ENCODE results near the gene MACROD2. TPM values are rescaled to one million over a fixed set of nuclear protein-coding genes. Genes with fewer than 3 reads are reported as not detected.

The MACROD2 gene
- total RNA-seq, 4 donors from 2014 or later, result 2.1 to 28.1 (median 12.6) TPM

DNA sequence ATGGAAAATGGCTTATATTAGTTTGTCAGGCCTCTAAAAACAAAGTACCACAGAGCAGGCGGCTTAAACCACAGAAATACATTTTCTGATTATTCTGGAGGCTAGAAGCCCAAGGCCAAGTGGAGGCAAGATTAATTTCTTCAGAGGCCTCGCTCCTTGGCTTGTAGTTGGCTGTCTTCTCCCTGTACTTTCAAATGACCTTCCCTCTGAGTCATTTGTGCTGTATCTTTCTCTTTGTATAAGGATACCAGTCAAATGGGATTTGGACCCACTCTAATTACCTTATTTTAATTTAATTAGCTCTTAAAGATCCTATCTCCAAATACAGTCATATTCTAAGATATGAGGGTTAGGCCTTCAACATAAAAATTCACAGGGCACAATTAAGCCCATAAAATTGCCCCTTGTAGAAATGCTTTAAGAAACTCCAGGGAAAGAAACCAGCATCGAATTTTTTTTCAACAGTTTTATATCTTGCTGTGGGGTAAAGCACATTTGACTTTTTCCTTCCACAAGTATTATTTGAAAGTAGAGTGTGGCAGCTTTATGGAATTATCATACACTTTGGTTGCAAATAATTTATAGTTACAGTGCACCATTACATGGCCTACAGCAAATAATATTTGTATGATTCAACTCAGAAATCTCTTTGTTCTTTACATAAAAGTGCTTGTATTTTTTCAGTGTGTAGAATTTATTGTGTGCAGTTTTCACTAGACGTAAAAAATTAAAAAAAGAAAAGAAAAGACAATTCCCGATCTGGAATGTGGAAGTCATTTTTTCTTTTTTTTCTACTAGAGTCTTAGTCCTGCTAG, 1871.8 kb downstream of the MACROD2 start:
- no peaks in the 10 kb centered on the region for H3K36me3 ChIP-seq
- no peaks in the 10 kb centered on the region for H3K4me1 ChIP-seq
- intact Hi-C loops (cut with DNase I; ENCODE audit: low total_unique reads), result no loop called here
- H3K27ac ChIP-seq, result no peak overlapping the region
- TF ChIP-seq, protein P1, sequence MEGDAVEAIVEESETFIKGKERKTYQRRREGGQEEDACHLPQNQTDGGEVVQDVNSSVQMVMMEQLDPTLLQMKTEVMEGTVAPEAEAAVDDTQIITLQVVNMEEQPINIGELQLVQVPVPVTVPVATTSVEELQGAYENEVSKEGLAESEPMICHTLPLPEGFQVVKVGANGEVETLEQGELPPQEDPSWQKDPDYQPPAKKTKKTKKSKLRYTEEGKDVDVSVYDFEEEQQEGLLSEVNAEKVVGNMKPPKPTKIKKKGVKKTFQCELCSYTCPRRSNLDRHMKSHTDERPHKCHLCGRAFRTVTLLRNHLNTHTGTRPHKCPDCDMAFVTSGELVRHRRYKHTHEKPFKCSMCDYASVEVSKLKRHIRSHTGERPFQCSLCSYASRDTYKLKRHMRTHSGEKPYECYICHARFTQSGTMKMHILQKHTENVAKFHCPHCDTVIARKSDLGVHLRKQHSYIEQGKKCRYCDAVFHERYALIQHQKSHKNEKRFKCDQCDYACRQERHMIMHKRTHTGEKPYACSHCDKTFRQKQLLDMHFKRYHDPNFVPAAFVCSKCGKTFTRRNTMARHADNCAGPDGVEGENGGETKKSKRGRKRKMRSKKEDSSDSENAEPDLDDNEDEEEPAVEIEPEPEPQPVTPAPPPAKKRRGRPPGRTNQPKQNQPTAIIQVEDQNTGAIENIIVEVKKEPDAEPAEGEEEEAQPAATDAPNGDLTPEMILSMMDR (IDR thresholded peaks at IDR 0.05), result no peak
- no peak for TF ChIP-seq POLR2A (IDR thresholded peaks at IDR 0.05)
- H3K9me3 ChIP-seq, result no peaks in the 10 kb centered on the region
- DNase-seq, result no peak
- H3K27me3 ChIP-seq, result no peaks in the 10 kb centered on the region
- no peak overlapping the region for H3K4me3 ChIP-seq

DNA sequence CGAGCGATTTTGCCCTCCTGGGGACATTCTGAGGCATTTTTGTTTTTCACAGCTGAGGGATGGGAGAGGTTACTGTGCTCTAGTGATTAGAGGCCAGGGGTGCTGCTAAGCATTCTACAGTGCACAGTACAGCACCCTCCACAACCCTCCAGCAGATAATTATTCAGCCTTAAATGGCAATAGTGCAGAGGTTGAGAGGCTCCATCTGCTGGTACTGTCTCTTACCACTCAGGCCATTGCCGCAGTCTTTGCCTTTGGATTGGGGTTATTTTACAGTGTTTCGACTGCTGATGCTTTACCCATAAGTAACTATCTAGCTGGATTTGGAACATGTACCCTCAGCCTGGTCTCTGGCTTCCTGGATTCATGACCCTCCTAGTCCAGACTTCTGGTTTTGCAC, 1872.6 kb downstream of the MACROD2 start:
- H3K4me1 ChIP-seq, result no peaks in the 10 kb centered on the region
- TF ChIP-seq, protein P1 (IDR thresholded peaks at IDR 0.05), result no peak
- TF ChIP-seq POLR2A (IDR thresholded peaks at IDR 0.05), result no peak
- intact Hi-C loops (cut with DNase I; ENCODE audit: low total_unique reads), result no loop called here
- H3K27ac ChIP-seq, result no peak overlapping the region
- no peaks in the 10 kb centered on the region for H3K27me3 ChIP-seq
- no peaks in the 10 kb centered on the region for H3K36me3 ChIP-seq
- H3K4me3 ChIP-seq, result no peak overlapping the region
- no peak for DNase-seq
- H3K9me3 ChIP-seq, result no peaks in the 10 kb centered on the region

DNA sequence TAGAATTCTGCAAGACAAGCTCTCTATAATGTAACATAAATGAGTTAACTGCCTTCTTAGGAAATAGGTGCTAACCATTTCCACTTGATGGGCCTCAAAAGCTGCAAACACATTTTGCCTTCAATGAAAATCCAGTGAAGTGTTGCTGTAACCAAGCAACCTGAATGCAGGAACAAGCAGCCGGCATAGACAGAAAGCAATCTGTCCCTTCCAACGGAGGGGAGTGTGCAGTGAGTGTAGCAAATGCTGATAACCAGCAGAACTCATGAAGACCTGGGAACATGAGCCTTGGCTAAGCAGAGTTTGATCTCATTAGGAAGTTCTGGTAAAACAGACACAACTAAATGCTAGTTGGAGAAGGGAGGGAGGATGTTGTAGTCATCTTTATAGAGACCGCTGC, 1880.1 kb downstream of the MACROD2 start:
- no peak for TF ChIP-seq POLR2A (IDR thresholded peaks at IDR 0.05)
- TF ChIP-seq, protein P1 (IDR thresholded peaks at IDR 0.05), result no peak
- Histone ChIP-seq H3K27me3 (no peaks in the 10 kb centered on the region), H3K4me3 (no peak overlapping the region), H3K9me3 (no peaks in the 10 kb centered on the region), H3K4me1 (no peaks in the 10 kb centered on the region), H3K36me3 (no peaks in the 10 kb centered on the region), H3K27ac (no peak overlapping the region)
- no peak for DNase-seq
- intact Hi-C loops (cut with DNase I; ENCODE audit: low total_unique reads), result no loop called here

DNA sequence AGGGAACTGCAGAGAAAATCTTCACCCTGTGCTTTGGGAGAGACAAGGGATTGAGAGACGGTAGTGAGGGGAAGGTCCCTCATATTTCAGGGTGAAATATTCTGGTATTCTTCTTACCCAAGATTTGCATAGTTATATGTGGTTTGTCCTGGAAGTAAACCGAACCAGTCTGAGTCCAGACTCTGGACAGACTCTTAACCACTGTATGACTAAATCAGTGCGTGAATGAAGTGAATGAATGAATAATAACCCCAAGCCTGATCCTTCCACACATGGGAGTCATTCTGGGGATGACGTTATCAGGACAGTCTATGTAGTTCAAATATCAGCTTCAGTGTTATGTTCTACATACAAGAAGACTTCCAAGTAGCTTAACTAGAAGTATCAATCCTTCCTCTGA, 1887.2 kb downstream of the MACROD2 start:
- Histone ChIP-seq H3K27me3 (no peaks in the 10 kb centered on the region), H3K9me3 (no peaks in the 10 kb centered on the region), H3K4me1 (no peaks in the 10 kb centered on the region), H3K36me3 (no peaks in the 10 kb centered on the region), H3K4me3 (no peak overlapping the region), H3K27ac (no peak overlapping the region)
- TF ChIP-seq, protein P1 (IDR thresholded peaks at IDR 0.05), result no peak
- no peak for TF ChIP-seq POLR2A (IDR thresholded peaks at IDR 0.05)
- no peak for DNase-seq
- intact Hi-C loops (cut with DNase I; ENCODE audit: low total_unique reads), result no loop called here

DNA sequence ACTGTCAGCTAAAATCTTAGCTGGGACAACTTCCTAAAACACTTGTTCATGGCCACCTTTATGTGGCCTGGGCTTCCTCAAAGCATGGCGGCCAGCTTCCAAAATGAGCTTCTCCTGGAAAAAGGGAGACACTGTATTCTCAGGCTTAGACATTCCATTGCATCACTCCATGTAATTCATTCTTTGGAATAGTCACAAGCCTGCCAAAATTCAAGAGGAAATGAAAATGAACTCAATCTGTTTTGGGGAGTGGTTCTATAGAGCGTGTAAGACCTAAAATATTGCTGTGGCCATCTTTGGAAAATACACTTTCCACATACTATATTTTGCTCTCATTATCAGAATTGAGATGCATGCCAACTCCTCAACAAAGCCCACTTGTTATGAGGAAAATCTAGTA, 1890.9 kb downstream of the MACROD2 start:
- no peak for TF ChIP-seq POLR2A (IDR thresholded peaks at IDR 0.05)
- TF ChIP-seq, protein P1 (IDR thresholded peaks at IDR 0.05), result no peak
- Histone ChIP-seq H3K4me1 (no peaks in the 10 kb centered on the region), H3K9me3 (no peaks in the 10 kb centered on the region), H3K27me3 (no peaks in the 10 kb centered on the region), H3K27ac (no peak overlapping the region), H3K36me3 (no peaks in the 10 kb centered on the region), H3K4me3 (no peak overlapping the region)
- intact Hi-C loops (cut with DNase I; ENCODE audit: low total_unique reads), result no loop called here
- DNase-seq, result no peak

All from uterus (tissue), 4 donors.